ENCODE data around the gene TNFRSF4. TPM values are rescaled to one million over a fixed set of nuclear protein-coding genes. Genes with fewer than 3 reads are reported as not detected.

Gene TNFRSF4
- total and polyA plus RNA-seq, 2 of the 8 experiments (the other 6 are each of a cell fraction or from before 2014, with no cell fraction given) = 0.06 TPM; not detected in 1

GRCh38 chr1:1163538-1164070 is 50.3 kb downstream of the TNFRSF4 start (continued):
- no peak for TF ChIP-seq RBBP5 (IDR thresholded peaks at IDR 0.05; ENCODE audit: borderline replicate concordance, low read depth, low read length)
- TF ChIP-seq ASH2L (IDR thresholded peaks at IDR 0.05; ENCODE audit: low read length) = no peak
